GM13976 (cell line): ENCODE results near the gene SORCS1.

Experiments
- DNase-seq: peaks from one replicate; pipeline ENCODE4 v3.0.0; 2012; ENCODE audit warnings: low spot score
- in situ Hi-C: fragments of 300-500 bp; cut with MboI; formaldehyde crosslinking; loops from one replicate; pipeline ENCODE4 v1.12.0; 2022; ENCODE audit warnings: low sequenced_read_pairs, mixed read lengths, inconsistent platforms; ENCODE audit not compliant: unreplicated experiment
- TF ChIP-seq, protein P1 (sequence below): IDR thresholded peaks from 2 replicates; pipeline ENCODE4 v1.5.1; 2012; ENCODE audit warnings: borderline replicate concordance, mild to moderate bottlenecking; ENCODE audit not compliant: insufficient read depth; ENCODE audit errors: extremely low read depth, missing control alignments, control extremely low read depth

SORCS1 gene

DNA sequence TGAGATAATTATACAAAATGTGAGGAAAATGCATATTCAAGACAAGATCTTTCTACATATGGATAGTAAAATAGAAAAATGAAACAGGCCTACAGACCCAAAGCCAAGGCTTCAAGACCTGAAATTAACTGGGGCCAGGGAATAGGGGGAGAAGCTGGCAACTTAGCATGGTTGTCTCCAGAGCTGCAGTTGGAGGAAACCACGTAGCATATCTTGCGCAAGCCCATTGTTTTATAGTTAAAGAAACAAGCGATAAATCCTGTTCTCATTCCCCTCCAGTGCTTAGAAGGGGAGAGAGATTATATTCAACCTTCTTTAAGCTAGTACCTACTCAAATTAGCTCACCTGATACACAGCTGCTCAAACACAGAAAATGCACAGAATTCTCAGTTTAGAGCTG lies 197.1 kb downstream of the SORCS1 start:
- TF ChIP-seq, protein P1, sequence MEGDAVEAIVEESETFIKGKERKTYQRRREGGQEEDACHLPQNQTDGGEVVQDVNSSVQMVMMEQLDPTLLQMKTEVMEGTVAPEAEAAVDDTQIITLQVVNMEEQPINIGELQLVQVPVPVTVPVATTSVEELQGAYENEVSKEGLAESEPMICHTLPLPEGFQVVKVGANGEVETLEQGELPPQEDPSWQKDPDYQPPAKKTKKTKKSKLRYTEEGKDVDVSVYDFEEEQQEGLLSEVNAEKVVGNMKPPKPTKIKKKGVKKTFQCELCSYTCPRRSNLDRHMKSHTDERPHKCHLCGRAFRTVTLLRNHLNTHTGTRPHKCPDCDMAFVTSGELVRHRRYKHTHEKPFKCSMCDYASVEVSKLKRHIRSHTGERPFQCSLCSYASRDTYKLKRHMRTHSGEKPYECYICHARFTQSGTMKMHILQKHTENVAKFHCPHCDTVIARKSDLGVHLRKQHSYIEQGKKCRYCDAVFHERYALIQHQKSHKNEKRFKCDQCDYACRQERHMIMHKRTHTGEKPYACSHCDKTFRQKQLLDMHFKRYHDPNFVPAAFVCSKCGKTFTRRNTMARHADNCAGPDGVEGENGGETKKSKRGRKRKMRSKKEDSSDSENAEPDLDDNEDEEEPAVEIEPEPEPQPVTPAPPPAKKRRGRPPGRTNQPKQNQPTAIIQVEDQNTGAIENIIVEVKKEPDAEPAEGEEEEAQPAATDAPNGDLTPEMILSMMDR: no peak
- no peak for DNase-seq
- in situ Hi-C loops: no loop called here

DNA sequence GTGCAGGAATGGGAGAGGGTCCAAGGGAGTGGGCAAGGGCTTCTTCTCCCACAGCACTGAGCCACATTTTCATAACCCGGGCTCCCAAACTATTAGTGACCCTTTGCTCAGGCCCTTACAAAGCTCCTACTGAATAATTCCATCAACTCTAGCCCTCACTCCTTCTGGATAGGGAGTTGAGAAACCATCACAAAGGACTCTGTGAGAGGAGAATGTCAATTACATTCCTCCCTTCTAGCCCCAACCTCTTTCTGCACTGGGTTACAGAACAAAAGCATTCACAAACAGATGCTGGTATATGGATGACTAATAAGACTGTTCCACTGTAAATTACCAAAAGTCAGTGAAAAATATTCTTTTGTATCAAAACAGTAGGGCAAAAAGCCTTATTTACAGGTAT lies 203.7 kb downstream of the SORCS1 start:
- in situ Hi-C loops: no loop called here
- no peak for DNase-seq
- TF ChIP-seq, protein P1: no peak

DNA sequence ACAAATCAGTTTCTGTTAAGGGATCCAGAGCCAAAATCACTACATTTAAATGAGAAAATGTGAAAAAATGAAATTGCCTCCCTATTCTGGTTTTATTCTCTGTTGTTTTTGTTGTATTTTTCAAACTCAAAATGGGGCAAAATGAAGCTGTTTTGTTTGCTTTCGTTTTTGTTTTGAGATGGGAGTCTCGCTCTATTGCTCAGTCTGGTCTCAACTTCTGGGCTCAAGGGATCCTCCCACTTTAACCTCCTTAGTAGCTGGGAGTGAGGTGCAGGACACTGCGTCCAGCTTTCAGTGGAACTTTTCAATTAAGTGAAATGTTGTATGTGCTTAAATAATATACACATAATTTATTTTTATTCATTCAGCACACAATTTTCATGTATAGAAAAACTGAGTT lies 205.0 kb downstream of the SORCS1 start:
- in situ Hi-C loops: no loop called here
- TF ChIP-seq, protein P1: no peak

DNA sequence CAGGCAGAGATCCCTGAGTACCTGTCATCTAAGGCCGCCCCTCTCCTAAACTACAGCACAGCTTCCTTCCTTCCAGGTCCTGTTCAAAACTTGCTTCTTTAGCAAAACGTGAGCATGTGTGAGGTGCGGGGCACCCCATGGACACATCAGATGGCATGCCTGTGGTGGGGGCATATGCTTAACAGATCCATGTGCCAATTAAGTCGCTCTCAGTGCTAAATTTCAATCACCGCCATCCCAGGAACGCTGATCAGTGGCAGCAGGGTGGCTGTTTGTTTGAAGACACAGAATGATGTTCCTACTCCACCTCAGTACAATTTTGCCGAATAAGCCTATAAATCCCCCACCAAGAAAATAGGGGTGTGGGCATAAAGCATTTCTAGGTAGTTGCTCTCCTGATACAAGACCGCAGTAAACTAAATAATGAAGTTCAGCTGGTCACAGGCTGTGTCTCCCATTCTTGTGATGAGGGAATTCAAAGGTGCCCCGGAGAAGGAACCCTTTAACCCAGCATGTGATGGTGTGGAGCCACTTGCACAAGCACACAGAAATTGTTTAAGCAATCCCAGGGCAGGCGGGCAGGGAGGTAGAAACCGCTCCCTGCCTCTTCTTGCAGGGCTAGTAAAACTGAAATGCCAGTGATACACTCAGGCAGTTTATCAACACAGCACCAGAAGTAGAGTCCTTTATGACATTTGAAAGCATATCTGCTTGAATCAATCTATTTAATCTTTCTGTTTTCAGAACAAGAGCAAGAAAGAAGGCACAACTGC lies 205.7 kb downstream of the SORCS1 start:
- no peak for DNase-seq
- in situ Hi-C loops: no loop called here
- TF ChIP-seq, protein P1: no peak

More for the DNA sequence above, 205.0 kb downstream of the SORCS1 start:
- DNase-seq: no peak

DNA sequence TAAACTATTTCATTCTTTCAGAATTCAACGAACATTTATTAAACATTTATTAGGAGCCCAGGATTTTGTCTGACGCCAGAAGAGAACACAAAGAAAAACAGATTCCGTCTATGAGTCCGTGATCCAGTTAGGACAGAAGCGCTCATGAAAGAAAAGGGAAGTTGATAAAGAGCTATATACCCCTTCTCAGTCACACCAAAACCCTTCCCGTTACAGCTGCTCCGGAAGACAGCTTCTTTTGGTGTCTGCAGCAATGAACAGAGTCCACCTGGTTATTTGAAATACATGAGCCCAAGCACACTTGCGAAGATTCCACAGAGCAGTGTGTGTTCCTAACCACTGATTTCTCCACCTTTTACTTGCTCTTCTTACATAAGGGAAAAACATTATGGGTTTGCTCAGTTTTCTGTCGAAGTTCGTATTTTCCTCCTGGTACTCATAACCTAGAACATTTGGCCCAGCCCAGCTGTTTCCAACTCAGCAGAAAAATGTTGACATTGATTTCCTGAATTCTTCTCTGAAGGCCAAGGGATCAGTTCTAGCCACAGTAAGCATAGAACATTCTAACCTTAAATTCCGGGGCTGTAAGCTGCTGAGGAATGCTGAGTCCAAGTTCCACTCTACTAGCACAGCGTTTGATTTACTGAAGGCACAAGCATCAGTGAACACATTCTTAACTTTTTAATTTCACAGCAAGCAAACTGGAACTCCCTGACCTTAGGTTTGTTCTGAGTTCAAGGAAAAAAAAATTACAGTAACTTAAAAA lies 206.5 kb downstream of the SORCS1 start:
- TF ChIP-seq, protein P1: no peak
- in situ Hi-C loops: no loop called here
- DNase-seq: no peak

DNA sequence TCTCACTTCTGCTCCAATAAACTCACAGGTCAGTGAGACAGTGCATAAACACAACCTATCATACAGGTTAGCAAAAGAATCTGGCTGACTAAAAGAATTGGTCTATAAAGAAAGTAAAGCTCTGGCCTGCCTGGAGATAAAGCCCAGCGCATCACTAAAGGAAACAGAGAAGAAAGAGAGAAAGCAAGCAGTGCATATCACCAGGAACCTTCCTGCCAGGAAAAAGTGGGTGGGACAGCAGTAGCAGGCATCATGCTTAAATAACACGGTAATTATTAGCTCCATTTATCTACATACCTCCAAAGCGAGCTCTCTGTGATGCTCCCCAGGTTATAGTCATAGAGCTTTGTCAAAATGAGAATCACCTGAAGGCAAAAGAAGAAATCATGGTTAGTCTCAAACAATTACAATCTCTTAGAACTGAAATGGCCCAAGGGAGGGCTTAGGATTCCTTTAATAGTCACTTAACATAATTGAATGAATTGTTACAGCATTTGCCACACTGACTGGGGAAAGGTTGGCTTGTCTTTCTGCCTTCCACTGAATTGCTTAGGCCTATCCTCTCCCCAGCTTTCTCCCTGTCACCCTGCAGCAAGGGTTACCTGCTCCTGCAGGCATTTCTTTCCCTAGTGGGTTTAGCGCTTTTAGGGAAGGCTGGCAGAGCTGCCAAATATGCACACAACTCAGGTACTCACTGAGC lies 208.1 kb downstream of the SORCS1 start:
- in situ Hi-C loops: no loop called here
- DNase-seq: no peak
- TF ChIP-seq, protein P1: no peak
